Spleen (tissue), 7 donors: ENCODE results near the gene TPM2.
A peak's percentile ranks its signal among the peaks of the same experiment; 100 is the strongest.

Source experiments
- POLR2A ChIP-seq, 3 donors: fragments of 450-650 bp; IDR thresholded peaks; one replicate each; pipeline ENCODE4 v1.5.1; 2017; ENCODE audit warnings: antibody characterized with exemption in 3 of 3, mild to moderate bottlenecking in 1 of 3
- POLR2AphosphoS5 ChIP-seq, 3 donors: sonication (generic); formaldehyde crosslinking; IDR thresholded peaks; one replicate each; pipeline ENCODE4 v1.5.1; 2017; ENCODE audit warnings: antibody characterized with exemption in 3 of 3
- TF ChIP-seq, protein P1 (sequence below), 11 experiments: fragments of 200-600 bp in 7 of 11; fragments of 450-650 bp in 4 of 11; sonication (generic) in 4 of 11; IDR thresholded peaks in 8 of 11; conservative IDR thresholded peaks in 3 of 11; 1 replicate in 7 of 11; 2 replicates in 4 of 11; pipeline versions ENCODE4 v1.4.0 to v1.8.0; 2016 to 2021; ENCODE audit warnings: antibody characterized with exemption in 11 of 11, inconsistent platforms in 4 of 11, mild to moderate bottlenecking in 1 of 11
- donor health status: DM: no; HTN: no; CAD: no; lungs with moderate emphysema.
- donor health status: DM: no; HTN: no; CAD: no.
- donor health status: DM: no; HTN: no; CAD: no.

DNA sequence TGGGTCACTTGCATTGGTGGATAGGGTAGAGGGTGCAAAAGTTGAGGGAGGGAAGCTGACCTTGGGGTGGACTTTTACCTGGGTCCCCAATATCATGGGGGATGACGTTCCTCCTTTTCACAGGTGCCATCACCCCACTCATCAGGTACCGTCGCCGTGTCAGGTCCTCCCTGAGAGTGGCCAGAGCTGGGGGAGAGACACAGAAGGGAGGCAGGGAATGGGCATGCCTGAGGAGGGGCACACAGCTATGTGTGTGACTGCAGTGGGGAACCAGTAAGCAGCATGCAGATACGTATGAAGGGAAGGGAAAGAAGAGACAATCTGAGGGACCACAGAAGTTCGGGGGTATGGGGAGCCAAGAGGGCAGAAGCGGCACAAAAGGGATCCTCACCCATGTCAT lies 49.2 kb upstream of the TPM2 start:
- TF ChIP-seq, protein P1, sequence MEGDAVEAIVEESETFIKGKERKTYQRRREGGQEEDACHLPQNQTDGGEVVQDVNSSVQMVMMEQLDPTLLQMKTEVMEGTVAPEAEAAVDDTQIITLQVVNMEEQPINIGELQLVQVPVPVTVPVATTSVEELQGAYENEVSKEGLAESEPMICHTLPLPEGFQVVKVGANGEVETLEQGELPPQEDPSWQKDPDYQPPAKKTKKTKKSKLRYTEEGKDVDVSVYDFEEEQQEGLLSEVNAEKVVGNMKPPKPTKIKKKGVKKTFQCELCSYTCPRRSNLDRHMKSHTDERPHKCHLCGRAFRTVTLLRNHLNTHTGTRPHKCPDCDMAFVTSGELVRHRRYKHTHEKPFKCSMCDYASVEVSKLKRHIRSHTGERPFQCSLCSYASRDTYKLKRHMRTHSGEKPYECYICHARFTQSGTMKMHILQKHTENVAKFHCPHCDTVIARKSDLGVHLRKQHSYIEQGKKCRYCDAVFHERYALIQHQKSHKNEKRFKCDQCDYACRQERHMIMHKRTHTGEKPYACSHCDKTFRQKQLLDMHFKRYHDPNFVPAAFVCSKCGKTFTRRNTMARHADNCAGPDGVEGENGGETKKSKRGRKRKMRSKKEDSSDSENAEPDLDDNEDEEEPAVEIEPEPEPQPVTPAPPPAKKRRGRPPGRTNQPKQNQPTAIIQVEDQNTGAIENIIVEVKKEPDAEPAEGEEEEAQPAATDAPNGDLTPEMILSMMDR (IDR thresholded peaks at IDR 0.05 in 8 of 11, conservative IDR thresholded peaks at IDR 0.05 in 3 of 11) = no peak
- TF ChIP-seq POLR2A (IDR thresholded peaks at IDR 0.05) (no peak), POLR2AphosphoS5 (IDR thresholded peaks at IDR 0.05) (peak in 1 of 3 donors; percentile 4)
